ENCODE results near the gene FAM53C. TPM values are rescaled to one million over a fixed set of nuclear protein-coding genes. Genes with fewer than 3 reads are reported as not detected.

Gene FAM53C
- total RNA-seq, 1 experiment from 2014 or later: 33.3 TPM

DNA sequence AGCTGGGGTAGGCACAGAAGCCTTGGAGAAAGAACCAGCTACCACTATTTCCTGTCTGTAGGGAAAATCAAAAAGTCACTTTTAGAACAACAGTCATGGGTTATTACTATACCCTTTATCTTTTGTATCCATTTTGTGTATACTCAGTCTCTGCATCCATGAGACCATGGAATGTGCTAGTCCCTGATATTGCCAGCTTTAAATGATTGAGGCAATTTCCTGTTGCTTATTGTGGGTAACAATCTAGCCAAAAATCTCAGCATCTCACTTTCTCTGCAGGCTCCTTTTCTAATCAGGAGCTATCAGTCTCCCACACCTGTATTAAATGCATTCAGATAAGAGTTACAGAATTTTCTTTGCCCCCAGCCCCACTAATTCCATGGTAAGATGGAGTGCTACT is 13.5 kb downstream of the FAM53C start:
- no TSS peak for BruUV-seq (replicated peaks)
- H3K27me3 Mint-ChIP-seq (ENCODE audit: insufficient read depth, unreplicated experiment): no peaks in the 10 kb centered on the region
- ChIA-PET CTCF (interaction anchor here (0.7 to 3.1 kb wide), 11 partner anchors 9 to 174 kb away, joined by 3 to 54 read pairs (median 5); partner anchors contain the start of genes CDC23, CDC25C, EGR1 and FAM53C), POLR2A (interaction anchor here (1.3 to 2.7 kb wide), 4 partner anchors 12 to 138 kb away, joined by 4 to 34 read pairs (median 15); partner anchors contain the start of genes CDC23, CDC25C and FAM53C)
- Histone ChIP-seq H3K36me3 (ENCODE audit: control insufficient read depth, insufficient read depth, low read length) (no peaks in the 10 kb centered on the region; the same call in 1 of the 2 replicates), H3K9me3 (no peaks in the 10 kb centered on the region), H3K4me3 (ENCODE audit: low read depth, low read length) (no peak overlapping the region), H3K27me3 (replicated peaks; ENCODE audit: control insufficient read depth, insufficient read depth, low read length) (no peaks in the 10 kb centered on the region), H3K4me1 (peaks cover 12% of the 10 kb centered on the region; the same call in 1 of the 2 replicates)
- intact Hi-C loops (cut with micrococcal nuclease; ENCODE audit: unreplicated experiment): no loop called here
- H3K9me3 Mint-ChIP-seq (ENCODE audit: unreplicated experiment): no peaks in the 10 kb centered on the region
- H3K27ac Mint-ChIP-seq (ENCODE audit: unreplicated experiment): no peak overlapping the region
- H3K36me3 Mint-ChIP-seq (ENCODE audit: insufficient read depth, unreplicated experiment): peaks cover 26% of the 10 kb centered on the region
- H3K4me3 Mint-ChIP-seq (ENCODE audit: unreplicated experiment): peak overlapping the region; percentile 63
- no peak for TF ChIP-seq CTCF (IDR thresholded peaks at IDR 0.05; ENCODE audit: insufficient read depth in 1 of 2, low read depth in 1 of 2, low read length in 1 of 2, severe bottlenecking in 1 of 2, unreplicated experiment in 1 of 2)
- no peak for DNase-seq
- H3K4me1 Mint-ChIP-seq (ENCODE audit: low read depth, unreplicated experiment): peaks cover 17% of the 10 kb centered on the region

DNA sequence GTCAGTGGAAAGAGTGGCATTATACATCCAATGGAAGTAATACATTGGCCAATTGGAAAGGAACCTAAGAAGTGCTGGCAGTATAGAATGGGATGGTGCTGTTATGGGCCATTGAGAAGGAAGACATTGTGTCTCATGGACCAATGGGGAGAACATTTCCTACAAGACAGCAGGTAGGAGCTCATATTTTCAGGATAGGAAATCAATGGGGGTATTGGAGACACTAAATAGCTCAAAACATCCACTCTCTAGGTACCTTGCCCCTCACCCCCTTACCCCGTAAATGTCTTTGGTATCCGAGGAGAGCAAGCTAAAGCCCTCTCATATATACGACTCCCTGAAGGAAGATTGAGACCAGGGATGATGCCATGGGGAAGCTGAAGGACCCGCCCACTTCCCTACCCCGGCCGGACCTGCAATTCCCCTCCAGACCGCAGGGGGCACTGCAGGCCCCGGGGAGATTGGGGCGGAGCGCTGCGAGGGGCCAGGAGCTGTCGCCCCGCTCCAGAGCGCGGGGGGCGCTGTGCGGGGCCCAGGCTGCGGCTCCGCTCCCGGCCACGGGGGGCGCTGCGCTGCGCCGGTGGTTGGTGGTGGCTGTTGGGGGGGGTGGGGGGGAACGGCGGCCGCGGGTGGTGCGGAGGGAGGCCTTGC is 14.1 kb downstream of the FAM53C start, which contains the start of gene KDM3B:
KDM3B (plus strand) TSS at position 615 of the 651 bp plus-strand sequence. CDS start 111 bp downstream, outside the sequence.
- H3K4me3 ChIP-seq (ENCODE audit: low read depth, low read length): peak within 1 kb of the TSS; percentile 78
- H3K4me1 Mint-ChIP-seq (ENCODE audit: low read depth, unreplicated experiment): peaks cover 17% of the 10 kb centered on the region
- no TSS peak for BruUV-seq (replicated peaks)
- DNase-seq: peak; percentile 82 to 98
- peak; percentile 98 to 99 for TF ChIP-seq CTCF (IDR thresholded peaks at IDR 0.05; ENCODE audit: insufficient read depth in 1 of 2, low read depth in 1 of 2, low read length in 1 of 2, severe bottlenecking in 1 of 2, unreplicated experiment in 1 of 2)
- H3K9me3 ChIP-seq: no peaks in the 10 kb centered on the region
- H3K4me1 ChIP-seq: peaks cover 12% of the 10 kb centered on the region; the same call in 1 of the 2 replicates
- no peaks in the 10 kb centered on the region for H3K27me3 Mint-ChIP-seq (ENCODE audit: insufficient read depth, unreplicated experiment)
- ChIA-PET POLR2A (interaction anchor here (0.5 to 2.7 kb wide), 6 partner anchors 13 to 278 kb away, joined by 4 to 34 read pairs (median 6); partner anchors contain the start of genes CDC23, CDC25C and FAM53C), CTCF (interaction anchor here (0.5 to 3.1 kb wide), 25 partner anchors 9 to 318 kb away, joined by 3 to 54 read pairs (median 4); partner anchors contain the start of genes CDC23, CDC25C, EGR1 and FAM53C)
- no peaks in the 10 kb centered on the region for H3K9me3 Mint-ChIP-seq (ENCODE audit: unreplicated experiment)
- intact Hi-C loops (cut with micrococcal nuclease; ENCODE audit: unreplicated experiment): no loop called here
- peak within 1 kb of the TSS; percentile 91 for H3K4me3 Mint-ChIP-seq (ENCODE audit: unreplicated experiment)
- H3K36me3 Mint-ChIP-seq (ENCODE audit: insufficient read depth, unreplicated experiment): peaks cover 26% of the 10 kb centered on the region
- no peaks in the 10 kb centered on the region; the same call in 1 of the 2 replicates for H3K36me3 ChIP-seq (ENCODE audit: control insufficient read depth, insufficient read depth, low read length)
- H3K27ac Mint-ChIP-seq (ENCODE audit: unreplicated experiment): peak within 1 kb of the TSS; percentile 92
- H3K27me3 ChIP-seq (replicated peaks; ENCODE audit: control insufficient read depth, insufficient read depth, low read length): no peaks in the 10 kb centered on the region

DNA sequence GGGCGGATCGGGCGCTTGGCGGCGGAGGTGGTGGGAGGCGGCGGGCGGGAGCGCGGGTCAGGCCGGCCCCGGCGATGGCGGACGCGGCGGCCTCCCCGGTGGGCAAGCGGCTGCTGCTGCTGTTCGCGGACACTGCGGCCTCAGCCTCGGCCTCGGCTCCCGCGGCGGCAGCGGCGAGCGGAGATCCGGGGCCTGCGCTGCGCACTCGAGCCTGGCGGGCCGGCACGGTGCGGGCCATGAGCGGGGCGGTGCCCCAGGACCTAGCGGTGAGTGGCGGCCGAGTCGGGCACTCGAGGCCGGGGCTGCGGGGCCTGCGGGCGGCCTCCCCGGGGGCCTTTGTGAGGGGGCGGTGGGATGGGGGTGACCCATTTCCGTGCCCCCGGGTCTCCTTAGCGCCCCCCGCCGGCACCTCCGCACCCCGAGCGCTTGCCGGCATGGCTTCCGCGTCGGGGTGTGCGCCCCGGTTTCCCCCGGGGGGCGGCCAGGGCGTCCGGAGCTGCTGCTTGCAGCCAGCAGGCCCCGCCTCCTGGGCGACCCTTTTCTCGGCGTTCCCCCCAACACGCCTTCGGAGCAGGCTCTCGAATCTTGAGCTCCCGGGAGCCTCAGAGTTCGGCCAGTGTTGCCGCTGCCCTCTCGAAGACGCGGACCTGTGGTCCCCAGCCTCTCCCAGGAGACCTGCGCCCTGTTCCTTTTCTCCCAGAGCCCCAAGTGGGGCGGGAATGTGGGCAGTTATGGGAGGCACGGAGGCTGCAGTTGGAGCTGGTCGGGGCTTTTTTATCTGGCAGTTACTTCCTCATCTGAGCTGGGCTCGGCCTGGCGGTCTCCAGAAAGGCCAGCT is 14.9 kb downstream of the FAM53C start:
- Mint-ChIP-seq H3K27ac (ENCODE audit: unreplicated experiment) (peak overlapping the region; percentile 92), H3K36me3 (ENCODE audit: insufficient read depth, unreplicated experiment) (peaks cover 23% of the 10 kb centered on the region)

More for the DNA sequence above, 14.9 kb downstream of the FAM53C start:
- Mint-ChIP-seq H3K4me3 (ENCODE audit: unreplicated experiment) (peak overlapping the region; percentile 91), H3K4me1 (ENCODE audit: low read depth, unreplicated experiment) (peaks cover 17% of the 10 kb centered on the region), H3K9me3 (ENCODE audit: unreplicated experiment) (no peaks in the 10 kb centered on the region), H3K27me3 (ENCODE audit: insufficient read depth, unreplicated experiment) (no peaks in the 10 kb centered on the region)
- peaks cover 12% of the 10 kb centered on the region; the same call in 1 of the 2 replicates for H3K4me1 ChIP-seq
- peak in 1 of 2 experiments; percentile 38 for TF ChIP-seq CTCF (IDR thresholded peaks at IDR 0.05; ENCODE audit: insufficient read depth in 1 of 2, low read depth in 1 of 2, low read length in 1 of 2, severe bottlenecking in 1 of 2, unreplicated experiment in 1 of 2)
- ChIA-PET POLR2A (interaction anchor here (0.8 to 2.7 kb wide), 7 partner anchors 13 to 190 kb away, joined by 3 to 34 read pairs (median 5); partner anchors contain the start of genes CDC23, CDC25C, ETF1 and FAM53C), CTCF (interaction anchor here (0.5 to 3.1 kb wide), 30 partner anchors 10 to 318 kb away, joined by 3 to 54 read pairs (median 4); partner anchors contain the start of genes CDC23, CDC25C, EGR1 and FAM53C)
- DNase-seq: peak; percentile 68 to 71
- no peaks in the 10 kb centered on the region; the same call in 1 of the 2 replicates for H3K36me3 ChIP-seq (ENCODE audit: control insufficient read depth, insufficient read depth, low read length)
- no peaks in the 10 kb centered on the region for H3K27me3 ChIP-seq (replicated peaks; ENCODE audit: control insufficient read depth, insufficient read depth, low read length)
- no peaks in the 10 kb centered on the region for H3K9me3 ChIP-seq
- intact Hi-C loops (cut with micrococcal nuclease; ENCODE audit: unreplicated experiment): no loop called here
- no TSS peak for BruUV-seq (replicated peaks)
- peak overlapping the region; percentile 78 for H3K4me3 ChIP-seq (ENCODE audit: low read depth, low read length)

Data from Caco-2 (cell line).